SK-N-MC (cell line): ENCODE measurements around the gene RUNX2.

Experiments used
- DNase-seq: peaks from one replicate; pipeline ENCODE4 v3.0.0-alpha.2; 2011; ENCODE audit warnings: low read depth, low spot score
- H3K27ac ChIP-seq: fragments of 200-600 bp; sonication (generic); 2 replicates; pipeline ENCODE4 v1.5.1; 2016; ENCODE audit warnings: mixed run types
- H3K36me3 ChIP-seq: fragments of 200-600 bp; sonication (generic); 2 replicates; pipeline ENCODE4 v1.6.1; 2017; ENCODE audit warnings: antibody characterized with exemption, low read length, mixed read lengths; ENCODE audit not compliant: insufficient read depth
- H3K4me3 ChIP-seq: fragments of 200-600 bp; sonication (generic); 2 replicates; pipeline ENCODE4 v1.5.1; 2016
- H3K9ac ChIP-seq: fragments of 200-600 bp; sonication (generic); 2 replicates; pipeline ENCODE4 v1.8.0; 2017; ENCODE audit warnings: mixed run types, mixed read lengths; ENCODE audit not compliant: insufficient read length
- H3K9me3 ChIP-seq: fragments of 200-600 bp; sonication (generic); 2 replicates; pipeline ENCODE4 v1.6.1; 2017; ENCODE audit warnings: low read depth, mild to moderate bottlenecking, antibody characterized with exemption, low read length, moderate library complexity, mixed read lengths
- EZH2 ChIP-seq: fragments of 200-600 bp; sonication (generic); IDR thresholded peaks from one replicate; pipeline ENCODE4 v1.6.1; 2017; ENCODE audit warnings: antibody characterized with exemption
- FOXP2 ChIP-seq: optimal IDR thresholded peaks from 2 replicates; pipeline ENCODE3; 2011; ENCODE audit warnings: mild to moderate bottlenecking, moderate library complexity; ENCODE audit not compliant: insufficient read depth; ENCODE audit errors: extremely low read length, control extremely low read depth
- POLR2AphosphoS5 ChIP-seq: IDR thresholded peaks from 2 replicates; pipeline ENCODE4 v1.6.1; 2012; ENCODE audit warnings: mild to moderate bottlenecking, low read depth, low read length, borderline replicate concordance

The RUNX2 gene

GRCh38 chr6:45504947-45505346, 176.8 kb downstream of the RUNX2 start:
- H3K36me3 ChIP-seq, result no peaks in the 10 kb centered on the region
- no peak for DNase-seq
- TF ChIP-seq POLR2AphosphoS5 (no peak), FOXP2 (no peak), EZH2 (no peak)
- no peaks in the 10 kb centered on the region for H3K9me3 ChIP-seq
- H3K9ac ChIP-seq, result no peak overlapping the region
- H3K27ac ChIP-seq, result no peak overlapping the region
- no peak overlapping the region for H3K4me3 ChIP-seq

- H3K9ac ChIP-seq, result no peak overlapping the region
- H3K27ac ChIP-seq, result no peak overlapping the region
- DNase-seq, result no peak
- H3K36me3 ChIP-seq, result no peaks in the 10 kb centered on the region
- TF ChIP-seq FOXP2 (no peak), EZH2 (no peak), POLR2AphosphoS5 (no peak)
- H3K4me3 ChIP-seq, result no peak overlapping the region
- no peaks in the 10 kb centered on the region for H3K9me3 ChIP-seq
These were observed 177.3 kb downstream of the RUNX2 start for GRCh38 chr6:45505470-45505869.

DNA sequence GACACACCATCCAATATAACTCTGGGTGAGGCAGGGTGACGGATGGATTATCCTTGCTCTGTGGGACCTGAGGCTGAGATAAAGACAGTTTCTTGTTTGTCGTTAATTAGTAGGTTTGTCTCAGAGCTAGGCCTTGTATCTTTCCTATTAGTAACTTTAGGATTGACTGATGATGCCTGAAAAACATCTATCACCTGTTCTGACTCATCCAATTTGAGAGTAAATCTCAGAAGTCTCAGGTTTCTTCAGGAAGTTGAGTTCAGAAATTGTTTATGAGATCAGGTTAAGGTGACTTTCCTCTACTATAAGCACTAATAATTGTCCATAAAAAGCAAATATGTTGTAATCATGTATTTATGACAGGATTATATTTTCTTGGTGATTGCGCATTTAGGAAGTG, 179.1 kb downstream of the RUNX2 start:
- no peaks in the 10 kb centered on the region for H3K9me3 ChIP-seq
- no peak overlapping the region for H3K4me3 ChIP-seq
- no peak overlapping the region for H3K9ac ChIP-seq
- no peaks in the 10 kb centered on the region for H3K36me3 ChIP-seq
- no peak overlapping the region for H3K27ac ChIP-seq
- DNase-seq, result no peak
- TF ChIP-seq FOXP2 (no peak), EZH2 (no peak), POLR2AphosphoS5 (no peak)

DNA sequence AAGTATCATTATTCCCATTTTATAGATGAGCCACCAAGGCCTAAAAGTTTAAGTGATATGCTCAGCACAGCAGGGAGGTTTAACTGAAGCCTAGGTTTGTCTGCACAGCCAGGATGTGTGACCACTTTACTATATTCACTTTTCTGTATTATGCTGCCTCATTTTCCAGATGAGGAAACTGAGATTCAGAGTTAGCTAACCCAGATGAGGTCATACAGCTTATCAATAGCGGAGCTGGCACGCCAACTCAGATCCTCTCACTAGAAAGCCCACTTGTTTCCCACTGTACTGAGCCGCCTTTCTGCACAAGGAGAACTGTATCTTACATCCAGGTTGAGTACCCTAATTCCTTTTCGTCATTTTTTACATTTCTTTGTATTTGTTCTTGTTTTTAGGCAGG, 181.3 kb downstream of the RUNX2 start:
- no peak overlapping the region for H3K4me3 ChIP-seq
- no peak overlapping the region for H3K27ac ChIP-seq
- no peaks in the 10 kb centered on the region for H3K36me3 ChIP-seq
- DNase-seq, result no peak
- TF ChIP-seq FOXP2, result no peak
- TF ChIP-seq POLR2AphosphoS5, result no peak
- no peak for TF ChIP-seq EZH2
- H3K9me3 ChIP-seq, result no peaks in the 10 kb centered on the region
- no peak overlapping the region for H3K9ac ChIP-seq

DNA sequence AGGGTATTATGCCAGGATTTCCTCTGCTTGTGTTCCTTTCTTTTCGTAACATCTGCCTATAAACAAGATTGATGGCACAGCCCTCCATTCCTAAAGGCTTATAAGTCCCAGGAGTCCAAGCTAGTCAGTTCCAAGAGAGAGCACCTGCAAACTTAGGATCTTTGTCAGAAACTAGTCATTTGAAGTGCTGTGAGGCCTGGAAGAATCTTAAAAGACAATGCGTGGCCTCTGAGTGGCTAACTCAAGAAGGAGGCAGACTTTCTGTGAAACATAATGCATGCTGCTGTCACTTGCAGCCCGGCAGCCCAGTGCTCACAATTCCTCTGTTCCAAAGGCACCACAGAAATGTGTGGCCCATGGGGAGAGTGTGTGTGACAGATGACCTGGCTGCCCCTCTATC, 184.6 kb downstream of the RUNX2 start:
- no peak for DNase-seq
- Histone ChIP-seq H3K4me3 (no peak overlapping the region), H3K9ac (no peak overlapping the region), H3K27ac (no peak overlapping the region), H3K36me3 (no peaks in the 10 kb centered on the region), H3K9me3 (no peaks in the 10 kb centered on the region)
- TF ChIP-seq FOXP2, result no peak
- no peak for TF ChIP-seq POLR2AphosphoS5

DNA sequence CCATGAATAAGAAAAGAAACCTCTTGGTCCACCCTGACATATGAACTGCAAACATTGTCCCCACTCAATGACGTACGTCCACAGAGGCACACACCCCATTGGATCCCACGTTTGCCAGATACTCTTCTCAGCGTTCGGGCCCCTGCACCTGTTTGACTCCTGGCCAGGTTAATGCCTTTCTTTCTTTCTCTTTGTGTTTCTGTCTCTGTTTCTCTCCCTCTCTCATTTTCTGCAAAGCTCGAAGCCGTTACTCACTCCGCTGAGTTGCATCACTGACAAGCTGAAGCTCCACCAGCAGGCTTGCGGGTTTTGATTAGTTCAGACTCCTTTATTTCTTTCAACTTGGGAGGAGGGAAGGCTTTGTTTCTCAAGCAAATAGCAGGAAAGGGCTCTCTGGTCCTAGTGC, 185.1 kb downstream of the RUNX2 start:
- H3K9ac ChIP-seq, result no peak overlapping the region
- H3K36me3 ChIP-seq, result no peaks in the 10 kb centered on the region
- no peak for DNase-seq
- TF ChIP-seq FOXP2 (no peak), EZH2 (no peak), POLR2AphosphoS5 (no peak)
- H3K9me3 ChIP-seq, result no peaks in the 10 kb centered on the region
- H3K4me3 ChIP-seq, result no peak overlapping the region
- no peak overlapping the region for H3K27ac ChIP-seq

- no peak overlapping the region for H3K27ac ChIP-seq
- H3K36me3 ChIP-seq, result no peaks in the 10 kb centered on the region
- DNase-seq, result no peak
- no peak overlapping the region for H3K9ac ChIP-seq
- no peak overlapping the region for H3K4me3 ChIP-seq
- TF ChIP-seq POLR2AphosphoS5 (no peak), EZH2 (no peak)
- no peaks in the 10 kb centered on the region for H3K9me3 ChIP-seq
These were observed 185.7 kb downstream of the RUNX2 start for GRCh38 chr6:45513843-45514242.

- Histone ChIP-seq H3K4me3 (no peak overlapping the region), H3K36me3 (no peaks in the 10 kb centered on the region), H3K9ac (no peak overlapping the region), H3K9me3 (no peaks in the 10 kb centered on the region), H3K27ac (no peak overlapping the region)
- no peak for DNase-seq
- TF ChIP-seq EZH2 (no peak), POLR2AphosphoS5 (no peak), FOXP2 (no peak)
These were observed 186.5 kb downstream of the RUNX2 start for GRCh38 chr6:45514454-45515230.

DNA sequence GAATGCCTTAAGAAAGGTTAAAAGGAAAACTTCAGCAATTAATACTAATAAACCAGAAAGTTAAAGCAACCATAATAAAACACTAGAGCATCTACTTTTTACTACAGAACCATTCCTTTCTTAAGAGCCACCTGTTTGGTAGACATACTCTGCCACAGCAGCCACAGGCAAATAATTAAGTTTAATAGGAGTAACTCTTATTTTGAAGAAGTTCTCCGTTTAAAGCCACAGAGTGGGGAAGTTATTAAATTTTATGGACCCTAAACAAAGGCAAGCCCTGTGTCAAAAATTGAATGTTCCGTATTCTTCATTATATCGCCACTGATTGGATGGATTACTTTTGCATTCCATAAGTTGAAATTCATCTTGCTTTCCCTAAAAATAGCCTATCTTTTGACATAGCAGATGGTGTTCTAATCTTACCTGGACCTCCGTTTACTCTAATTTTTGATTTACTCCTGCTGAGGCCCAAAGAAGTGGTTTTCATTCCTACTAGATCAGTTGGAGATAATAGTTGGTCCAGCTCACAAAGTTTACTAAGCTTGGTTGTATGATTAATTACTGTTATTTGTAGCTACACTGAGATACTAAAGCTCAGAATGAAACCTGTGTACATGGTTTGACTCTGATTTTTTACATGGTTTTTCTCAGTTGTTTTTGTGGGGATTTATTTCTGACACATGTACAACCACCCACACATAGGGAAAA, 190.0 kb downstream of the RUNX2 start:
- Histone ChIP-seq H3K4me3 (no peak overlapping the region), H3K9me3 (no peaks in the 10 kb centered on the region), H3K36me3 (no peaks in the 10 kb centered on the region), H3K9ac (no peak overlapping the region), H3K27ac (no peak overlapping the region)
- TF ChIP-seq POLR2AphosphoS5 (no peak), EZH2 (no peak), FOXP2 (no peak)
- DNase-seq, result peak; percentile 50
